Neural cell (in vitro differentiated cells): ENCODE results near the gene MTR. TPM values are rescaled to one million over a fixed set of nuclear protein-coding genes. Genes with fewer than 3 reads are reported as not detected.

ENCODE experiments used
- H2AFZ ChIP-seq: fragments of 200-600, 300-800 bp; sonication (generic), shearing (Covaris generic); 2 replicates; pipeline ENCODE4 v1.6.0; 2014; ENCODE audit warnings: low read depth, mild to moderate bottlenecking, antibody characterized with exemption, low read length, moderate library complexity
- H3F3A ChIP-seq: fragments of 200-600 bp; shearing (Covaris generic); 2 replicates; pipeline ENCODE4 v1.6.1; 2016; ENCODE audit warnings: mild to moderate bottlenecking, moderate library complexity, mixed read lengths, antibody characterized with exemption, low read length; ENCODE audit not compliant: insufficient read depth, poor library complexity, severe bottlenecking
- H3K27ac ChIP-seq: fragments of 200-600, 300-800 bp; sonication (generic), shearing (Covaris generic); 2 replicates; pipeline ENCODE4 v1.5.1; 2014; ENCODE audit warnings: mild to moderate bottlenecking, low read length, moderate library complexity
- H3K27me3 ChIP-seq: fragments of 300-800, 200-600 bp; sonication (generic), shearing (Covaris generic); 2 replicates; pipeline ENCODE4 v1.6.0; 2014; ENCODE audit warnings: mild to moderate bottlenecking, low read depth, low read length, moderate library complexity; ENCODE audit not compliant: insufficient read depth
- H3K36me3 ChIP-seq: fragments of 300-800, 200-600 bp; sonication (generic), shearing (Covaris generic); 2 replicates; pipeline ENCODE4 v1.5.1; 2014; ENCODE audit warnings: mild to moderate bottlenecking, antibody characterized with exemption, low read length, moderate library complexity; ENCODE audit not compliant: insufficient read depth
- H3K4me2 ChIP-seq: fragments of 300-800, 200-600 bp; sonication (generic), shearing (Covaris generic); 2 replicates; pipeline ENCODE4 v1.6.0; 2014; ENCODE audit warnings: mild to moderate bottlenecking, low read length
- H3K4me3 ChIP-seq: fragments of 300-800, 200-600 bp; sonication (generic), shearing (Covaris generic); 2 replicates; pipeline ENCODE4 v1.5.1; 2014; ENCODE audit warnings: mild to moderate bottlenecking, low read length, moderate library complexity
- H3K79me2 ChIP-seq: fragments of 200-600 bp; shearing (Covaris generic); replicated peaks from 2 replicates; pipeline ENCODE4 v1.6.0; 2014; ENCODE audit warnings: mild to moderate bottlenecking, low read length, moderate library complexity; ENCODE audit not compliant: insufficient read depth
- H3K9ac ChIP-seq: fragments of 300-800, 200-600 bp; sonication (generic), shearing (Covaris generic); 2 replicates; pipeline ENCODE4 v1.6.1; 2016; ENCODE audit warnings: mild to moderate bottlenecking, low read length, mixed read lengths
- H3K9me2 ChIP-seq: fragments of 200-600 bp; shearing (Covaris generic); 2 replicates; pipeline ENCODE4 v1.6.1; 2016; ENCODE audit warnings: mild to moderate bottlenecking, low read length, mixed read lengths; ENCODE audit not compliant: insufficient read depth
- H3K9me3 ChIP-seq: fragments of 200-600, 300-800 bp; sonication (generic), shearing (Covaris generic); 2 replicates; pipeline ENCODE4 v1.6.1; 2016; ENCODE audit warnings: mild to moderate bottlenecking, mixed run types, low read length, moderate library complexity, mixed read lengths
- H4K20me1 ChIP-seq: fragments of 200-600 bp; shearing (Covaris generic); 2 replicates; pipeline ENCODE4 v1.6.1; 2016; ENCODE audit warnings: mild to moderate bottlenecking, mixed run types; ENCODE audit not compliant: insufficient read depth
- EP300 ChIP-seq: fragments of 450-650 bp; conservative IDR thresholded peaks from 2 replicates; pipeline ENCODE4 v1.6.1; 2014; ENCODE audit warnings: antibody characterized with exemption, mild to moderate bottlenecking, moderate library complexity; ENCODE audit not compliant: poor library complexity, severe bottlenecking
- EZH2 ChIP-seq: fragments of 200-600, 300-800 bp; shearing (Covaris generic), sonication (generic); IDR thresholded peaks from 2 replicates; pipeline ENCODE4 v1.6.1; 2014; ENCODE audit warnings: antibody characterized with exemption, low read length, borderline replicate concordance, mild to moderate bottlenecking; ENCODE audit not compliant: insufficient read depth, poor library complexity, severe bottlenecking
- MXI1 ChIP-seq: fragments of 450-650 bp; conservative IDR thresholded peaks from 2 replicates; pipeline ENCODE4 v1.6.1; 2014; ENCODE audit warnings: antibody characterized with exemption, mild to moderate bottlenecking; ENCODE audit not compliant: poor library complexity, severe bottlenecking
- POLR2AphosphoS5 ChIP-seq: IDR thresholded peaks from 2 replicates; pipeline ENCODE4 v1.6.1; 2012
- RAD21 ChIP-seq: fragments of 450-650 bp; conservative IDR thresholded peaks from 2 replicates; pipeline ENCODE4 v1.6.1; 2014; ENCODE audit warnings: antibody characterized with exemption, mild to moderate bottlenecking, moderate library complexity
- SMC3 ChIP-seq: fragments of 450-650 bp; conservative IDR thresholded peaks from 2 replicates; pipeline ENCODE4 v1.6.1; 2014; ENCODE audit warnings: antibody characterized with exemption, mild to moderate bottlenecking, moderate library complexity; ENCODE audit not compliant: poor library complexity
- TAF1 ChIP-seq: IDR thresholded peaks from 2 replicates; pipeline ENCODE4 v1.6.1; 2012; ENCODE audit warnings: low read depth
- polyA plus RNA-seq: library from polyadenylated mRNA; depleted of rRNA; stranded (reverse); fragments of >200 nt; gene quantifications from 2 replicates; pipeline ENCODE4 v1.2.3, GENCODE V29; 2014
- TF ChIP-seq, protein P1 (sequence below): IDR thresholded peaks from 2 replicates; pipeline ENCODE4 v1.6.1; 2012; ENCODE audit warnings: borderline replicate concordance
- TF ChIP-seq, protein P2 (sequence below): fragments of 450-650 bp; IDR thresholded peaks from 2 replicates; pipeline ENCODE4 v1.5.1; 2014; ENCODE audit warnings: antibody characterized with exemption, mild to moderate bottlenecking, moderate library complexity; ENCODE audit not compliant: poor library complexity, severe bottlenecking

Gene MTR
- polyA plus RNA-seq, 1 donor from 2014 or later = 14.1 TPM

DNA sequence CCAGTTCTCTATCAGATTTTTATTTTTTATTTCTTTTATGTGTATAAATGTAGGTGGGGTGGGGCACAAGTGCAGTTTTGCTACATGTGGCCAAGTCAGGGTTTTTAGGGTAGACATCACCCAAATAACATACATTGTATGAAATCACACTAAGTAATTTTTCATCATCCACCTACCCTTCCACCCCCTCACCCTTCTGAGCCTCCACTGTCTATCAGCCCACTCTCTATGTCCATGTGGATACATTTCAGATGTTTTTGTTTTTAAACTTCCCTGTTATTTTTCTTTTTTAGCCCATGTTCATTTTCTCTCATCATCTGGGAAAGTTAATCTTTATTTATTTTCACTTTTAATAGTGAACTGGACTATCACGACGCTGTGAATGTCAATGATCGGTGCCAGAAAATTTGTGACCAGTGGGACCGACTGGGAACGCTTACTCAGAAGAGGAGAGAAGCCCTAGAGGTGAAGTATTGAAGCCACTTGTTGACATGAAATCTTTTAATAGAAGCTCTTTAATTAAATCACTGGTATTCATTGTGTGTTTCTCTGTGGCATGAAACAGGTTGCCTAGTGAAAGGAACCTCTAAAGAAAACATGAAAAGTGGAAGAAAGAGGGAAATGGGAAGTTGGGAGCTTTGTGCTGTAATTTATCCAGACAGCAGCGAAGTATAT is 47.6 kb upstream of the MTR start:
- no peaks in the 10 kb centered on the region for H3F3A ChIP-seq
- H4K20me1 ChIP-seq = no peaks in the 10 kb centered on the region
- H3K4me3 ChIP-seq = no peak overlapping the region
- H3K9me3 ChIP-seq = no peaks in the 10 kb centered on the region
- no peaks in the 10 kb centered on the region for H3K27me3 ChIP-seq
- no peak overlapping the region for H3K4me2 ChIP-seq
- no peak for TF ChIP-seq POLR2AphosphoS5
- no peak for TF ChIP-seq EP300
- no peak for TF ChIP-seq MXI1
- TF ChIP-seq TAF1 = no peak
- no peak for TF ChIP-seq SMC3
- no peak for TF ChIP-seq EZH2
- TF ChIP-seq, protein P1, sequence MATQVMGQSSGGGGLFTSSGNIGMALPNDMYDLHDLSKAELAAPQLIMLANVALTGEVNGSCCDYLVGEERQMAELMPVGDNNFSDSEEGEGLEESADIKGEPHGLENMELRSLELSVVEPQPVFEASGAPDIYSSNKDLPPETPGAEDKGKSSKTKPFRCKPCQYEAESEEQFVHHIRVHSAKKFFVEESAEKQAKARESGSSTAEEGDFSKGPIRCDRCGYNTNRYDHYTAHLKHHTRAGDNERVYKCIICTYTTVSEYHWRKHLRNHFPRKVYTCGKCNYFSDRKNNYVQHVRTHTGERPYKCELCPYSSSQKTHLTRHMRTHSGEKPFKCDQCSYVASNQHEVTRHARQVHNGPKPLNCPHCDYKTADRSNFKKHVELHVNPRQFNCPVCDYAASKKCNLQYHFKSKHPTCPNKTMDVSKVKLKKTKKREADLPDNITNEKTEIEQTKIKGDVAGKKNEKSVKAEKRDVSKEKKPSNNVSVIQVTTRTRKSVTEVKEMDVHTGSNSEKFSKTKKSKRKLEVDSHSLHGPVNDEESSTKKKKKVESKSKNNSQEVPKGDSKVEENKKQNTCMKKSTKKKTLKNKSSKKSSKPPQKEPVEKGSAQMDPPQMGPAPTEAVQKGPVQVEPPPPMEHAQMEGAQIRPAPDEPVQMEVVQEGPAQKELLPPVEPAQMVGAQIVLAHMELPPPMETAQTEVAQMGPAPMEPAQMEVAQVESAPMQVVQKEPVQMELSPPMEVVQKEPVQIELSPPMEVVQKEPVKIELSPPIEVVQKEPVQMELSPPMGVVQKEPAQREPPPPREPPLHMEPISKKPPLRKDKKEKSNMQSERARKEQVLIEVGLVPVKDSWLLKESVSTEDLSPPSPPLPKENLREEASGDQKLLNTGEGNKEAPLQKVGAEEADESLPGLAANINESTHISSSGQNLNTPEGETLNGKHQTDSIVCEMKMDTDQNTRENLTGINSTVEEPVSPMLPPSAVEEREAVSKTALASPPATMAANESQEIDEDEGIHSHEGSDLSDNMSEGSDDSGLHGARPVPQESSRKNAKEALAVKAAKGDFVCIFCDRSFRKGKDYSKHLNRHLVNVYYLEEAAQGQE = no peak
- TF ChIP-seq RAD21 = no peak
- TF ChIP-seq, protein P2, sequence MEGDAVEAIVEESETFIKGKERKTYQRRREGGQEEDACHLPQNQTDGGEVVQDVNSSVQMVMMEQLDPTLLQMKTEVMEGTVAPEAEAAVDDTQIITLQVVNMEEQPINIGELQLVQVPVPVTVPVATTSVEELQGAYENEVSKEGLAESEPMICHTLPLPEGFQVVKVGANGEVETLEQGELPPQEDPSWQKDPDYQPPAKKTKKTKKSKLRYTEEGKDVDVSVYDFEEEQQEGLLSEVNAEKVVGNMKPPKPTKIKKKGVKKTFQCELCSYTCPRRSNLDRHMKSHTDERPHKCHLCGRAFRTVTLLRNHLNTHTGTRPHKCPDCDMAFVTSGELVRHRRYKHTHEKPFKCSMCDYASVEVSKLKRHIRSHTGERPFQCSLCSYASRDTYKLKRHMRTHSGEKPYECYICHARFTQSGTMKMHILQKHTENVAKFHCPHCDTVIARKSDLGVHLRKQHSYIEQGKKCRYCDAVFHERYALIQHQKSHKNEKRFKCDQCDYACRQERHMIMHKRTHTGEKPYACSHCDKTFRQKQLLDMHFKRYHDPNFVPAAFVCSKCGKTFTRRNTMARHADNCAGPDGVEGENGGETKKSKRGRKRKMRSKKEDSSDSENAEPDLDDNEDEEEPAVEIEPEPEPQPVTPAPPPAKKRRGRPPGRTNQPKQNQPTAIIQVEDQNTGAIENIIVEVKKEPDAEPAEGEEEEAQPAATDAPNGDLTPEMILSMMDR = no peak
- H3K79me2 ChIP-seq = no peaks in the 10 kb centered on the region
- no peaks in the 10 kb centered on the region for H3K36me3 ChIP-seq
- H3K27ac ChIP-seq = no peak overlapping the region
- no peak overlapping the region for H3K9ac ChIP-seq
- no peaks in the 10 kb centered on the region for H3K9me2 ChIP-seq
- H2AFZ ChIP-seq = no peak overlapping the region

DNA sequence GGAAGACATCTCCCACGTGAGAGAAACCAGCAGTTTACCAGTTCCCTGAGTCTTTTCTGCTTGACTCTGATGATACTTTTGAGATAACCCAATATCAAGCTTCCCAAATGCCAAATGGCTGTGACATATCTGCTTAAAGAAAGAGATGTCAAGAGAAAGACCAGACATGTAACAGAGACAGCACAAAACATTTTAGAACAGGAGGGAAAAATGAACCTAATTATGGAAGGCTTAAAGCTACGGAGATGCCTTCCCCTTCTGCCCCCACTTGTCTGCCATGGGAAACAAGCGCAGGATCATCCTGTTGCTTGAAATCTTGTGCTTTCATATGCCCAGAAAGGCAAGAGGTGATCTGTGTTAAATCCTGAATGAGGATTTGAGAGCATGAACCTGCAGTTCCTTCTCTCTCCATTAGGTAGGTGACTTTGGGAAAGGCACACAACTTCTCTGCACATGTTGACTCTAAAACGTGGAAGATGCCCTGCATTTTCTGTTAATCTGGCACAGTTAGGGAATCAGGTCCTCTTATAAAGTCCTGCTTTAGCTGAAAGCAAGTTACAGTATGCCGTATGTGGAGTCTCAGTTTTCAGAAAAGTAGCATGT is 46.7 kb upstream of the MTR start:
- no peak overlapping the region for H3K27ac ChIP-seq
- TF ChIP-seq SMC3 (no peak), TAF1 (no peak)
- TF ChIP-seq, protein P1 = no peak

More for the DNA sequence above, 46.7 kb upstream of the MTR start:
- Histone ChIP-seq H3K9me2 (no peaks in the 10 kb centered on the region), H3K4me2 (no peak overlapping the region), H2AFZ (no peak overlapping the region), H3F3A (no peaks in the 10 kb centered on the region), H4K20me1 (no peaks in the 10 kb centered on the region), H3K9ac (no peak overlapping the region), H3K27me3 (no peaks in the 10 kb centered on the region), H3K79me2 (no peaks in the 10 kb centered on the region), H3K36me3 (no peaks in the 10 kb centered on the region), H3K4me3 (no peak overlapping the region), H3K9me3 (no peaks in the 10 kb centered on the region)
